ENCODE results near the gene NRP1.

Gene NRP1

GRCh38 chr10:33233221-33233620 is 101.2 kb downstream of the NRP1 start:
- Histone ChIP-seq H3K27me3 (replicated peaks; ENCODE audit: insufficient read depth, low read length) (no peaks in the 10 kb centered on the region), H2AFZ (ENCODE audit: low read length) (no peak overlapping the region), H3K9me2 (replicated peaks; ENCODE audit: insufficient read depth, low read length) (no peaks in the 10 kb centered on the region), H3K4me3 (ENCODE audit: low read length) (no peak overlapping the region), H3F3A (ENCODE audit: insufficient read depth, low read length) (no peaks in the 10 kb centered on the region), H3K36me3 (replicated peaks; ENCODE audit: insufficient read depth, low read length) (no peaks in the 10 kb centered on the region), H3K4me2 (ENCODE audit: low read depth, low read length) (no peak overlapping the region), H3K9me3 (replicated peaks; ENCODE audit: insufficient read depth, low read length) (no peaks in the 10 kb centered on the region), H3K27ac (ENCODE audit: low read length) (no peak overlapping the region), H3K4me1 (ENCODE audit: low read length) (no peaks in the 10 kb centered on the region), H4K20me1 (ENCODE audit: insufficient read depth, low read length) (no peaks in the 10 kb centered on the region), H3K9ac (ENCODE audit: low read length) (no peak overlapping the region), H3K79me2 (ENCODE audit: low read length) (no peaks in the 10 kb centered on the region)
- DNase-seq, result no peak
- TF ChIP-seq CTCF (IDR thresholded peaks at IDR 0.05; ENCODE audit: low read length) (no peak), EZH2phosphoT487 (IDR thresholded peaks at IDR 0.05; ENCODE audit: low read length) (no peak), EZH2 (optimal IDR thresholded peaks at IDR 0.05; ENCODE audit: low read depth, low read length) (no peak)

GRCh38 chr10:33231621-33232350 is 102.7 kb downstream of the NRP1 start:
- no peaks in the 10 kb centered on the region for H3K27me3 ChIP-seq (replicated peaks; ENCODE audit: insufficient read depth, low read length)
- H3K4me1 ChIP-seq (ENCODE audit: low read length), result no peaks in the 10 kb centered on the region
- no peaks in the 10 kb centered on the region for H3K79me2 ChIP-seq (ENCODE audit: low read length)
- H3K4me2 ChIP-seq (ENCODE audit: low read depth, low read length), result no peak overlapping the region
- no peaks in the 10 kb centered on the region for H3K9me3 ChIP-seq (replicated peaks; ENCODE audit: insufficient read depth, low read length)
- H3K9me2 ChIP-seq (replicated peaks; ENCODE audit: insufficient read depth, low read length), result no peaks in the 10 kb centered on the region
- H2AFZ ChIP-seq (ENCODE audit: low read length), result no peak overlapping the region
- no peak overlapping the region for H3K9ac ChIP-seq (ENCODE audit: low read length)
- H3K36me3 ChIP-seq (replicated peaks; ENCODE audit: insufficient read depth, low read length), result no peaks in the 10 kb centered on the region
- no peak for TF ChIP-seq EZH2 (optimal IDR thresholded peaks at IDR 0.05; ENCODE audit: low read depth, low read length)
- TF ChIP-seq EZH2phosphoT487 (IDR thresholded peaks at IDR 0.05; ENCODE audit: low read length), result no peak
- no peak for TF ChIP-seq CTCF (IDR thresholded peaks at IDR 0.05; ENCODE audit: low read length)
- no peak for DNase-seq
- H3F3A ChIP-seq (ENCODE audit: insufficient read depth, low read length), result no peaks in the 10 kb centered on the region
- no peak overlapping the region for H3K4me3 ChIP-seq (ENCODE audit: low read length)
- no peaks in the 10 kb centered on the region for H4K20me1 ChIP-seq (ENCODE audit: insufficient read depth, low read length)
- no peak overlapping the region for H3K27ac ChIP-seq (ENCODE audit: low read length)

GRCh38 chr10:33229949-33230267 is 104.6 kb downstream of the NRP1 start:
- Histone ChIP-seq H3K27me3 (replicated peaks; ENCODE audit: insufficient read depth, low read length) (no peaks in the 10 kb centered on the region), H4K20me1 (ENCODE audit: insufficient read depth, low read length) (no peaks in the 10 kb centered on the region), H3K36me3 (replicated peaks; ENCODE audit: insufficient read depth, low read length) (no peaks in the 10 kb centered on the region), H3K9ac (ENCODE audit: low read length) (no peak overlapping the region), H3K4me3 (ENCODE audit: low read length) (no peak overlapping the region), H3K79me2 (ENCODE audit: low read length) (no peaks in the 10 kb centered on the region), H3K9me2 (replicated peaks; ENCODE audit: insufficient read depth, low read length) (no peaks in the 10 kb centered on the region), H3K9me3 (replicated peaks; ENCODE audit: insufficient read depth, low read length) (no peaks in the 10 kb centered on the region), H3K4me2 (ENCODE audit: low read depth, low read length) (no peak overlapping the region), H3K27ac (ENCODE audit: low read length) (no peak overlapping the region), H3F3A (ENCODE audit: insufficient read depth, low read length) (no peaks in the 10 kb centered on the region), H2AFZ (ENCODE audit: low read length) (no peak overlapping the region), H3K4me1 (ENCODE audit: low read length) (no peaks in the 10 kb centered on the region)
- no peak for DNase-seq
- no peak for TF ChIP-seq EZH2phosphoT487 (IDR thresholded peaks at IDR 0.05; ENCODE audit: low read length)
- TF ChIP-seq EZH2 (optimal IDR thresholded peaks at IDR 0.05; ENCODE audit: low read depth, low read length), result no peak
- TF ChIP-seq CTCF (IDR thresholded peaks at IDR 0.05; ENCODE audit: low read length), result no peak
